HG03095 (cell line): ENCODE data around the gene SUPT5H.
"Not testable (repeated sequence)": the region's sequence is repeated elsewhere in the genome, so short reads cannot be mapped to it uniquely, and the experiment has no call there.

Source experiments
- ATAC-seq: cut with Tn5 transposase; IDR thresholded peaks from one replicate; pipeline ENCODE4 v1.9.1; 2021; ENCODE audit warnings: moderate library complexity; ENCODE audit not compliant: unreplicated experiment

Gene SUPT5H

DNA sequence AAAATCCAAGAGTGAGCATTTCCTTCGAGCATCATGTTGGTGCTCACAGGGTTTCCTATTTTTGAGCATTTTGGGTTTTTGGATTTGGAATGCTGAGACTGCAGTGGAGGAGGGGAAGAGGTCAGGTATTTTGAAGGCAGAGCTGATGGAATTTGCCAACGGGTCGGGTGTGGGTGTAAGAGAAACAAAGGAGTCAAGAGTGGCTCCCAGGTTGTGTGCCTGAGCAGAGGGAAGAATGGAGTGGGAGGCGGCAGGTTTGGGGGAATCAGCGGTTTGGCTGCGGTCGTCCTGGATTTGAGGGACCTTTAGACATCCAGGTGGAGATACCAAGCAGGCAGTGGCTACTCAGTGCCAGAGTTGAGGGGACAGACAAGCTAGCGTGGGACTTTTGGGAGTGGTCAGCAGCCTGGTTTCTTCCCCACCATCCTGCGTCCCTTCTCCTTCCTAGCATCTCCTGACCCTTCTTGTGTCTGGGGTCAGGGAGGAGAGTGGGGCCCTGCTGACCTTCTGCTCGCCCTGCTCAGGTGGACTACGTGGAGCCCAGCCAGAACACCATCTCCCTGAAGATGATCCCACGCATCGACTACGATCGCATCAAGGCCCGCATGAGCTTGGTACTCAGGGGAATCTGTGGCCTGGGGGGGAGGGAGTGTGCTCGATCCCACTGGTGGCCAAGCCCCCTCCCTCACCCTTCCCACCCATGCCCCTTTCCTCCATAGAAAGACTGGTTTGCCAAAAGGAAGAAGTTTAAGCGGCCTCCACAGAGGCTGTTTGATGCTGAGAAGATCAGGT, 20.8 kb downstream of the SUPT5H start:
- ATAC-seq, result no peak

DNA sequence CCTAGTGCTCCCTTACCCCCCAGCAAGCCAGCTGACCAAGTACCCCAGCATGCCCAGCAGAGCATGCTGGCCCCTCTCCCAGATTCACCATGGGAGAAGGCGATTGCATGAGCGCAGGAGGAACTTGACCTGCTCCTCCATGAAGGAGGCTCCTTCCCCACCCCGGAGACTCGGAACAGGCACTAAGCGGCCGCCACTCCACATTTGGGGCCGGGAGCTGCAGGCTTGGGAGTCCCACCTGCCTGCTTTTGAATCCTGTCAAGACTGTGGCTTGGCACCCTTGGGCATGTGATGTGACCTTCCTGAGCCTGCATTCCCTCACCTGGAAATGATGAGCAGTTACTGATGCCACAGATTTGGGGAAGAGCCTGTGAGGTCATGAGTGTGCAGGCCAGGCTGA, 22.6 kb downstream of the SUPT5H start:
- ATAC-seq, result no peak

DNA sequence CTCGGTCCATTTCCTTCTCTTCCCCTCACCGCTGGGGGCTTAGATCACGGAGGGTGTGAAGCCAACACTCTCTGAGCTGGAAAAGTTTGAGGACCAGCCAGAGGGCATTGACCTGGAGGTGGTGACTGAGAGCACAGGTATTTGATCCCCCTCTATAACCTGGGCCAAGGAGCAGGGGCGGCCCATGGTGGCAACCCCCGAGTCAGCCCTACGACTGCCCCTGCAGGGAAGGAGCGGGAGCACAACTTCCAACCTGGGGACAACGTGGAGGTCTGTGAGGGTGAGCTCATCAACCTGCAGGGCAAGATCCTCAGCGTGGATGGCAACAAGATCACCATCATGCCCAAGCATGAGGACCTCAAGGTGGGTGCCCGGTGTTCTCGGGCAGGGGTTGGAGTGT, 23.7 kb downstream of the SUPT5H start:
- ATAC-seq, result no peak

DNA sequence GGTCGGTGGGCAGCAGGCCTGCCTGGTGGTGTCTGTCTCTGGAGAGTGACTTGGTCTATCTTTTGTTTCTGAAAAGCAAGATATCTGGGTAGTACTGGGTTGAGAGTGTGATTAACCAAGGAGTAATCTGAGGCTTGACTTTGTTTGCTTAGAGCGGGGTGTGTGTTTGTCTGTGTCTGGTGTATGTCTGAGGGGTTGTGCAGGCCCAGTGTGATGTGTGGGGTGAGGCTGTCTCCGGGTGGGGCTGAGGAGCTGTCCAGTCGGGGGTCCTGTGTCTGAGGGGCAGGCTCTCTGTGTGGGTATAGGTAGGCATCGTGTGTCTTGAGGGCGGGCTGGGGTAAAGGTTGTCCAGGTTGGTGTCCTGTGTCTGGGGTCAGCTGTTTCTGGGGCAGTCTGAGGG, 24.2 kb downstream of the SUPT5H start:
- no peak for ATAC-seq

DNA sequence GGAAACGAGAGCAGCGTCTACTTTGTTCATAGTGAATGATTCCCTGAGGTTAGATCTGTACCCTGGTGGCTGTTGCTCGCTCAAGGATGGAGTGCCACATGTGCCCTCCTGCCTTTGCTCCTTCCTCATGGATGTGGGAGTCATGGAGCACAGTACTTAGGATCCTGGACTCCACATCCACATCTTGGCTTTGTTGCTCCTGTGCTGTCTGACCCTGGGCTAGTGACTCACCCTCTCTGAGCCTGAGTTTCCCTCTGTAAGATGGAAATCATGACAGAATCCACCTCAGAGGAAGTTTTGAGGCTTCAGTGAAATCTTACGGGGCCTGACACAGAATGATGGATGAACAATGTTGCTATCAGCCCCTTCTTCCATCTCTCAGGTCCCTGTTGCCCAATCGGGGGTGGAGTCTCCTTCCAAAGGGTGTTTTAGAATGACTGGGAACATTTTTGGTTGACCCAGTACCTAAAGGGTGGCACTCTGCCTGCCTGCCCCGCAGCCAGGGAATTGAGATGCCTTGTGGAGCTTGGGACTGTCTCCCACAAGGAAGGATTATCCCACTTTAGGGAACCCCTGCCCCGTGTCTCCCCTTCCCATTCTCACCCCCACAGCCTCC, 25.4 kb downstream of the SUPT5H start:
- ATAC-seq, result no peak

DNA sequence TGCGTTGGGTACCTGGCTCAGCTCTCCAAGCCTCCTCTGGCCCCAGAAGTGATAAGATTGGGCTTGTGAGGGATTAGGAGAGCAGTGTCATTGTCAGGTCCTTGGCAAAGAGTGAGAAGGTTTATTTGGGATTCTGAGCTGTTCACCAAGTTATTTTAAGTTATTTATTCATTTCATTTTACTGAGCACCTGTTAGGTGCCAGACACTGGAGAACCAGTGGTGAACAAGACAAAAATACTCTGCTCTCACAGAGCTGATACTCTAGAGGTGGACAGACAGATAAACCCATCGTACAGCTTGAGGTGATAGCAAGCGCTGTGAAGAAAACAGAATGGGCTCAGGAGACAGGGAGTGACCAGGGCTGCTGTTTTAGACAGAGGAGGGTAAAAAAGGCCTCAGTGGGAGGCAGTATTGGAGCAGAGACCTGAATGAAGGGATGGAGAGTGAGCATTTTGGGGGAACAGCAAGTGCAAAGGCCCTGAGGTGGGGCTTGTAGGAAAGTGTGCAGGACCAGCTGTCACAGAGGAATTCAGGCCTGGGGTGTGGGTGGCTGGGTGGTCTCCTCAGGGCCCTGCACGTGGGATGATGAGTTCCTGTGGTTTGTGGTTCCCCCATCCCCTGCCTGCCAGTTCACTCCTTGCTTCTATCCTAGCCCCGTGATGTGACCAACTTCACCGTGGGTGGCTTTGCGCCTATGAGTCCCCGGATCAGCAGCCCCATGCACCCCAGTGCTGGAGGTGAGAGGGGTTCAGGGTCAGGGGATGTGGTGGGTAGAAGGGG, 26.6 kb downstream of the SUPT5H start:
- ATAC-seq, result no peak

DNA sequence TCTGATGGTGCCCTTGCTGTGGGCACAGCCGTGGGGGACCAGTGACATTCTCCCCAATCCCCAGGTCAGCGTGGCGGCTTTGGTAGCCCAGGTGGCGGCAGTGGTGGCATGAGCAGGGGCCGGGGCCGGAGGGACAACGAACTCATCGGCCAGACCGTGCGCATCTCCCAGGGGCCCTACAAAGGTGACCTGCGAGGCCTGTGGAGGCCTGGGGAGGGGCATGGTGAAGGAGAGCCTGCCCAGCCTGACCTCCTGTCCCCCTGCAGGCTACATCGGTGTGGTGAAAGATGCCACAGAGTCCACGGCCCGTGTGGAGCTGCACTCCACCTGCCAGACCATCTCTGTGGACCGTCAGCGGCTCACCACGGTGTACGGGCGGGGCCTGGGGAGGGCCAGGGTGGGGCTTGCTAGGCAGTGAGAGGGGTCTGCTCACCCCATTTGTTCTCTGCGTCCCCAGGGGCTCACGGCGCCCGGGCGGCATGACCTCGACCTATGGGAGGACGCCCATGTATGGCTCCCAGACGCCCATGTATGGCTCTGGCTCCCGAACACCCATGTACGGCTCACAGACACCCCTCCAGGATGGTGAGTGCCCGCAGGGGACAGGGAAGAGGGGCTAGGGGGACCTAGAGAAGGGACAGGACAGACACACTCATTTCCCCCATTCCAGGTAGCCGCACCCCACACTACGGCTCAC, 27.5 kb downstream of the SUPT5H start:
- ATAC-seq, result no peak

DNA sequence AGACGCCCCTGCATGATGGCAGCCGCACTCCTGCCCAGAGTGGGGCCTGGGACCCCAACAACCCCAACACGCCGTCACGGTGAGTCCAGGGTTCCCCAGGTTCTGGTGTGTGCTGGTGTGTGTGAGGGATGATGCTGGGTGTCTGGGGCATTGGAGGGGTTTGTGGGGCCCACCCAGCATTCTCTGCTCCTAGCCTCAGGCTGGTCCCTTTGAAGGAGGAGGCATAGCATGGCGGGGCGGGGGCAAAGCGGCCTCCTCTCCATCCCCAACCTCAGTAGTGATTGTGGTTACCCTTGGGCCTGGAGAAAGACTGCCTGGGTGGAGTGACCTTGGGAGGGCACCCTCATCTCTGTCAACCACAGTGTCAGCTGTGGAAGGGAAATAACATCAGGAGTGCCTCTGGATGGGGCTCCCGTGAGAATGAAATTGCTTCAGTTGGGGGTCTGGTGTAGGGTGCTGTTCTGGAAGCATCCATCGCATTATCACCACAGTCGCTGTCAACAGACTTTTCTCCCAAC, 28.1 kb downstream of the SUPT5H start:
- ATAC-seq, result no peak

DNA sequence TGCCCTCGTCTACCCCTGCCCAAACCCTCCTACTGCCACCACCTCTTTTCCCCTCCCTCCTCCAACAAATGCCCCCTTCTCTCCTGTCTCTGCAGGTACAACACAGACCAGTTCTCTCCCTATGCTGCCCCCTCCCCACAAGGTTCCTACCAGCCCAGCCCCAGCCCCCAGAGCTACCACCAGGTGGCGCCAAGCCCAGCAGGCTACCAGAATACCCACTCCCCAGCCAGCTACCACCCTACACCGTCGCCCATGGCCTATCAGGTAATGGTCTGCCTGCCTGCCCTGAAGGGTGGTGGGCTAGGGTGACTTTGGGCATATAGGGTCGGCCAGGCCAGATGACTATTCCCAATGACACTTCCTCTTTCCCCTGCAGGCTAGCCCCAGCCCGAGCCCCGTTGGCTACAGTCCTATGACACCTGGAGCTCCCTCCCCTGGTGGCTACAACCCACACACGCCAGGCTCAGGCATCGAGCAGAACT, 28.8 kb downstream of the SUPT5H start:
- no peak for ATAC-seq

DNA sequence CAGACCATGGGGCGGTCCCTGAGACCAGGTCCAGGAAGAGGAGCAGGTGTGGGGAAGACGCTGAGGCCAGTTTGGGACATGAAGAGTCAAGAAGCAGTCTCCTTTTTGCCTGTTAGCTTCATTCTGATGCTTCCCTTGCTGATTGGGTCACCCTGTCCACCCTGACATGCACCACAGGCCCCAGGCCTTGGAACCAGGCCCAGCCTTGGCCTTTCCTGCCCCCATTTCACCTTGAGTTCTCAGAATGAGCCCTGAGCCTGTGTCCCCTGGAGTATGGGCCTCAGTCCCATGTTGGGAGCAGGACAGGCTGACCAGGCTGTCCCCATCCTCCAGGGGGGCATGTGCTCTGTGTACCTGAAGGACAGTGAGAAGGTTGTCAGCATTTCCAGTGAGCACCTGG, 30.4 kb downstream of the SUPT5H start:
- no peak for ATAC-seq

DNA sequence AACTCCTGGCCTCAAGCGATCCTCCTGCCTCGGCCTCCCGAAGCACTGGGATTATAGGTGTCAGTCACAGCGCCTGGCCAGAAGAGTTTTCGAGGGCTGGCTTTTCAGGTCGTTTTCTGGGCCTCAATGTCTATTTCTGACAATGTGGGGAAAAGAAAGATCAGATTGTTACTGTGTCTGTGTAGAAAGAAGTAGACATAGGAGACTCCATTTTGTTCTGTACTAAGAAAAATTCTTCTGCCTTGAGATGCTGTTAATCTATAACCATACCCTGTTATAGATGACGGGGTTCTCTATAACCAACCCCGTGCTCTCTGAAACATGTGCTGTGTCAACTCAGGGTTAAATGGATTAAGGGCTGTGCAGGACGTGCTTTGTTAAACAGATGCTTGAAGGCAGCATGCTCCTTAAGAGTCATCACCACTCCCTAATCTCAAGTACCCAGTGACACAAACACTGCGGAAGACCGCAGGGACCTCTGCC, 34.0 kb downstream of the SUPT5H start:
- ATAC-seq, result not testable (repeated sequence)

DNA sequence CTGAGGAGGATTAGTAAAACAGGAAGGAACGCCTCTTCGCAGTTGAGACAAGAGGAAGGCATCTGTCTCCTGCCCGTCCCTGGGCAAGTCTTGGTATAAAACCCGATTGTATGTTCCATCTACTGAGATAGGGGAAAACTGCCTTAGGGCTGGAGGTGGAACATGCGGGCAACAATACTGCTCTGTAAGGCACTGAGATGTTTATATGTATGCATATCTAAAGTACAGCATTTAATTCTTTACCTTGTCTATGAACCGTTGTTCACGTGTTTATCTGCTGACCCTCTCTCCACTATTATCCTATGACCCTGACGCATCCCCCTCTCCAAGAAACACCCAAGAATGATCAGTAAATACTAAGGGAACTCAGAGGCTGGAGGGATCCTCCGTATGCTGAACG, 34.5 kb downstream of the SUPT5H start:
- ATAC-seq, result no peak

DNA sequence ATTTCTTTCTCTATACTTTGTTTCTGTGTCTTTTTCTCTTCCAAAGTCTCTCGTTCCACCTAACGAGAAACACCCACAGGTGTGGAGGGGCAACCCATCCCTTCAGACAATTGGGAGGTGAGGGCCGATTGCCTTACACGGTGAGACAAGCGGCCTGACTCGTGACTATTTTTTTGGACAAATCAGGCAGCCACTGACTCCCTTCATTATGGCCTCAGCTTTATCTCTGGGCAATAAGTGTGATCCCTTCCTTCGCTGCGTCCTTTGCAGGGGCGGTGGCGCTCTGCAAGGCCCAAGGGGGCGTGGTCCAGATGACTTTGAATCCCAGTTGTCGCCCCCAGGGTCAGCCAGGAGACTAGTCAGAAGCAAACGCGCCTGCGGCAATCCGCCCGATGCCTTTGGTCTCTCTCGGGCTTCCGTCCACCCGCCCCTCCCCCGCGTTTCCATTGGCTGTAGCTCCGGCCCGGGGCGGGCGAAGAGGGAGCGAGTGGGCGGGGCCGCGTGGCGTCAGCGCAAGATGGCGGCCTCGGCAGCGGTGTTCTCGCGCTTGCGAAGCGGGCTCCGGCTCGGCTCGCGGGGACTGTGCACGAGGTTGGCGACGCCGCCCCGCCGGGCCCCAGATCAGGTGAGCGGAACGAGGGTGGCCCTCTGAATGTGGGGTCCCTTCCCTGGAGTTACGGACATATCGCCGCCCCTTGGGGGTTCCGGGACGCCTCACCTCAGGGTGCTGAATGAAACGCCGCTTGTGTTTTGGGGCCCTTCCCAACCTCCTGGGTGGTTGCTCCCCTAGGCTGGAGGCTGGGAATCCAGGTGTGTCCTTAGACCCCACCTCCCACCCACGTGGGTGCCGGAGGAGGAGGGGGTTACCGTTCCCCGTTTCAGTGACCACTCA, 35.2 kb downstream of the SUPT5H start, which contains the start of gene TIMM50:
Gene TIMM50 (plus strand): TSS at position 502 of the 892 bp plus-strand sequence. CDS start 16 bp downstream, at position 518.
- ATAC-seq, result peak; percentile 76

DNA sequence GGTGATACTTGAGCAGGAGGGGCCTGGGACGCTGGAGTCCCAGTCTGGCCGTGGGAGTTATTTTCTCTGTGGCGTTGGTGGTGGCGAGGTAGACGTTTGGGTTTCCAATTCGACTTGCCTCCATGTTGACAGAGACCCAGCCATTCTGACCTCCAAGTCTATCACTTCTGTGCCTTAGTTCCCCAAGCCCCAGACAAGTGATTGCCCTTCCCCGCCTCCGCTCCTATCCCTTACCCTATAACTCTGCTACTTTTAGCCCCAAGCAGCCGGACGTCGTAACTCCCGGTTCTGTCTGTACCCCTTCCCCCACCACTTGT, 35.8 kb downstream of the SUPT5H start:
- no peak for ATAC-seq

DNA sequence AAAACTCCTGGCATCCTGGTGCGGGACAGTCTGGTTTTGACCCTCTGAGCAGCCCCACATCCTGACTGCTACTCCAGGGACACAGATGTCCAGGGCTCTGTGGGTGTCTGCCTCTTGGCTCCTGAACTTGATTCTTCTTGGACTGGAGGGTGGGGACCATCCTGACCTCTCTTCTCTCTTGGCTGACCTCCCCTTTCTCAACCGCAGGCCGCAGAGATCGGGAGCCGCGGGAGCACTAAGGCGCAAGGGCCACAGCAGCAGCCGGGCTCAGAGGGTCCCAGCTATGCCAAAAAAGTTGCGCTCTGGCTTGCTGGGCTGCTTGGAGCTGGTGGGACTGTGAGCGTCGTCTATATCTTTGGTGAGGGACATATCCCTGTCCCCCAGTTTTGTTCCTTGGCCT, 36.3 kb downstream of the SUPT5H start:
- ATAC-seq, result no peak

DNA sequence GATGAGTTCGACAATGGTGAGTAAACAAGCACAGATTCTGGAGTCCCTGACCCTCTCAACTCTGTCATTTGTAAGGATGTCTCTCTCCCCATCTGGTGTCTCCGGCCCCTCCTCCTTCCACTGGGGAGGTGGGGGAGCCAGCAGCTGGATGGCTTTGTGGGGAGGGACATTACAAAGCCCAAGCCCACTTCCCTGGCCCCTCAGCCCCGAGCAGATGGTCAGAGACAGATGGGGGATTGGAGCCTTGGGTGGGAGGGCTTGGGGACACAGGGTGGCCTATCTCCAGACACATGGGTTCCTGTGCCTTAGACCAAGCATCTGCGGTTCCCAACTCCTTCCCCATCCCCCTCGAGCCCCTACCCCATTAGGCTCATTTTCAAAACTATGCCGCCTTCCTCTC, 37.8 kb downstream of the SUPT5H start:
- no peak for ATAC-seq

DNA sequence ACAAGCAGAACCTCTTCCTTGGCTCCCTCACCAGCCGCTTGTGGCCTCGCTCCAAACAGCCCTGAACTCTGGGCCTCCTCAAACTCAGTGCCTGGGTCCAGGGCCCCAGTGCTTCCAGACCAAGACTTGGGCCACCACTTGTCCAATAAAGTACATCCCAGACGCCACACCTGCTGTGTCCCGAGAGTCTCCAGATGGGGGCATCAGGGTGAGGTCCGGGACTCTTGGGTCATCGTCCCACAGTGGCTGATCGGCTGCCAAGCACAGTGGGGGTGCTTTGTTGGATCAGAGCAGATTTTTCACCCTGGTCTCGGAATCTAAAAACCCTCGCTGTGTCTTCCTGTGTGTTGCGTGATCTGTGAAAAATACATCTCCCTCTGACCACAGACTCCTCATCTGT, 44.4 kb downstream of the SUPT5H start:
- ATAC-seq, result no peak

DNA sequence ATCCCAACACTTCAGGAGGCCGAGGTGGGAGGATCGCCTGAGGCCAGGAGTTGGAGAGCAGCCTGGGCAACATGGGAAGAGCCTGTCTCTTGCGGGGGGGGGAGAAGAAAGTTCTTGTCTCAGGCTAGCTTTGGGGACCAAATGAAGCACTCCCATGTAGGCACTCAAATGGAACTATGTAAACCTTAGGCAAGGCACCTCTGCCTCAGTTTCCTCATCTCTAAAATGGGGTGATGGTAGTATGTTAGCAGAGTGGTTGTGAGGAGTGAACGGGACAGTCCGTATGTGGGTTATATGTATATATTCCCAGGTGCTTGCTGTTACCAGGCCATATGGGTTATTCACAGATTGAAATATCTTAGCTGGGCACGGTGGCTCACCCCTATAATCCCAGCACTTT, 46.8 kb downstream of the SUPT5H start:
- ATAC-seq, result no peak

DNA sequence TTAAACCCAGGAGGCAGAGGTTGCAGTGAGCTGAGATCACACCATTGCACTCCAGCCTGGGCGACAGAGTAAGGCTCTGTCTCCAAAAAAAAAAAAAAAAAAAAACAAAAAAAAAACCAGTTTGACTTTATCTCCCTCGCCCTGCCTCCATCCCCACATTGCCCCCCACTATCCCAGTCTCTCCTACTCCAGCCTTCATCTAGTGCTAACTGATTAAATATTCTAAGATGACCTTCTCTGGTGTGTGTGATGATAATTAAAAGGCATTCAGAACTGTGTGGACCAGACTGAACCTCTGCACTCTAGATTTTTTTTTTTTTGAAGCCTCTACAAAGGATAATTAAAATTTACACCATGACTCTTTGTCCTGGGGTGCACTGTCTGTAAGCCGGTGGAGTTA, 47.4 kb downstream of the SUPT5H start:
- no peak for ATAC-seq

DNA sequence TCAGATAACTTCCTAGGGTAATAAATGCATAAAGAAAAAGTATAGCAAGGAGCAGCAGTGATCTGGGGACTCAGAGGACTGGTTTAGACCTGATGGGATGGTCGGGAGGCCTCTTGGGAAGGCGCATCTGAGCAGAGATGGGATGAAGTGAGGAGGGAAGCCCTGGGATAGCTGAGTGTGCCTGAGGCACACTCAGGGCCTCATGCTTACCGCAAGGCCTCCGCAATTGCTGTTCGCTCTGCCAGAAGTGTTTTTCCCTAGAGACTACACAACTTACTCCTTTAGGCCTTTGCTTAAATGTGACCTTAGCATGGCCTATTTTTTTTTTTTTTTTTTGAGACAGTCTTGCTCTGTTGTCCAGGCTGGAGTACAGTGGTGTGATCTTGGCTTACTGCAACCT, 49.3 kb downstream of the SUPT5H start:
- no peak for ATAC-seq
